Liver (tissue), 9 donors: Measurements from ENCODE around the gene PLEKHM2. TPM values are rescaled to one million over a fixed set of nuclear protein-coding genes. Genes with fewer than 3 reads are reported as not detected.

ENCODE experiments used
- DNase-seq: peaks from one replicate; pipeline ENCODE4 v3.0.0-alpha.2; 2017; ENCODE audit warnings: low spot score
- H3K27ac ChIP-seq, 2 donors: one replicate each; pipeline ENCODE4 v1.7.0; 2013; ENCODE audit warnings: inconsistent platforms in 2 of 2, low read length in 2 of 2, control low read depth in 1 of 2, low read depth in 1 of 2, mild to moderate bottlenecking in 1 of 2
- H3K27me3 ChIP-seq, 4 donors: one replicate each; pipeline versions ENCODE4 v1.6.1 to v1.7.0; 2013; ENCODE audit warnings: low read length in 3 of 4, inconsistent platforms in 1 of 4, mild to moderate bottlenecking in 1 of 4, moderate library complexity in 1 of 4; ENCODE audit not compliant: control insufficient read depth in 4 of 4, insufficient read depth in 4 of 4
- H3K36me3 ChIP-seq, 4 donors: one replicate each; pipeline versions ENCODE4 v1.6.1 to v1.7.0; 2013; ENCODE audit warnings: low read length in 3 of 4, mild to moderate bottlenecking in 3 of 4, low read depth in 1 of 4, moderate library complexity in 1 of 4; ENCODE audit not compliant: control insufficient read depth in 4 of 4, insufficient read depth in 3 of 4
- H3K4me1 ChIP-seq, 4 donors: one replicate each; pipeline versions ENCODE4 v1.6.1 to v1.7.0; 2013; ENCODE audit warnings: low read length in 3 of 4, mild to moderate bottlenecking in 3 of 4, moderate library complexity in 1 of 4; ENCODE audit not compliant: control insufficient read depth in 4 of 4, insufficient read depth in 4 of 4
- H3K4me3 ChIP-seq, 3 donors: one replicate each; pipeline versions ENCODE4 v1.6.1 to v1.7.0; 2013; ENCODE audit warnings: low read length in 3 of 3, control low read depth in 1 of 3, low read depth in 1 of 3, mild to moderate bottlenecking in 1 of 3
- H3K9ac ChIP-seq, 2 donors: one replicate each; pipeline ENCODE4 v1.7.0; 2013; ENCODE audit warnings: low read length in 2 of 2, mild to moderate bottlenecking in 2 of 2, moderate library complexity in 2 of 2, control low read depth in 1 of 2, low read depth in 1 of 2
- H3K9me3 ChIP-seq, 4 donors: one replicate each; pipeline versions ENCODE4 v1.6.1 to v1.7.0; 2013; ENCODE audit warnings: low read length in 3 of 4; ENCODE audit not compliant: control insufficient read depth in 4 of 4
- EGR1 ChIP-seq, 2 donors: IDR thresholded peaks; 2 replicates each; pipeline ENCODE4 v1.6.1; 2016 to 2018; ENCODE audit warnings: antibody characterized with exemption in 2 of 2, low read depth in 2 of 2
- FOXA1 ChIP-seq: IDR thresholded peaks from 2 replicates; pipeline ENCODE4 v1.6.1; 2016; ENCODE audit warnings: antibody characterized with exemption
- GABPA ChIP-seq, 2 donors: IDR thresholded peaks in 1 of 2; conservative IDR thresholded peaks in 1 of 2; 2 replicates each; pipeline ENCODE4 v1.6.1; 2016; ENCODE audit warnings: antibody characterized with exemption in 2 of 2, mild to moderate bottlenecking in 1 of 2, moderate library complexity in 1 of 2
- HNF4G ChIP-seq: IDR thresholded peaks from 2 replicates; pipeline ENCODE4 v1.6.1; 2016; ENCODE audit warnings: antibody characterized with exemption
- JUND ChIP-seq, 2 donors: IDR thresholded peaks; 2 replicates each; pipeline ENCODE4 v1.6.1; 2016; ENCODE audit warnings: antibody characterized with exemption in 2 of 2
- NR2F2 ChIP-seq: IDR thresholded peaks from 2 replicates; pipeline ENCODE4 v1.6.1; 2016; ENCODE audit warnings: antibody characterized with exemption
- RAD21 ChIP-seq, 2 donors: IDR thresholded peaks; 2 replicates each; pipeline ENCODE4 v1.6.1; 2016; ENCODE audit warnings: antibody characterized with exemption in 2 of 2, mild to moderate bottlenecking in 2 of 2
- TAF1 ChIP-seq: conservative IDR thresholded peaks from 2 replicates; pipeline ENCODE4 v1.6.1; 2016; ENCODE audit warnings: antibody characterized with exemption, mild to moderate bottlenecking
- YY1 ChIP-seq: IDR thresholded peaks from 2 replicates; pipeline ENCODE4 v1.6.1; 2016; ENCODE audit warnings: antibody characterized with exemption, mild to moderate bottlenecking
- WGBS: extraction: QIAGEN DNeasy Blood & Tissue Kit; methylation state at CpG from one replicate; pipeline ENCODE4 v1.1.7; 2013; 5-methylcytosine and 5-hydroxymethylcytosine counted together
- polyA plus RNA-seq, 2 donors: library from polyadenylated mRNA; stranded (reverse) in 1 of 2; unstranded in 1 of 2; fragments of 200-250 nt in 1 of 2; fragments of >200 nt in 1 of 2; fragmentation: Nextera tagmentation in 1 of 2; extraction: Ambion mirVana in 1 of 2; gene quantifications; one replicate each; pipeline versions ENCODE4 v1.2.1 to v1.2.3, GENCODE V29; 2013 to 2015
- total RNA-seq, 2 donors: library from RNA; depleted of rRNA; stranded (reverse); fragments of >200 nt; gene quantifications; one replicate each; pipeline ENCODE4 v1.2.3, GENCODE V29; 2014
- TF ChIP-seq, protein P1 (sequence below): fragments of 150-350 bp; IDR thresholded peaks from 2 replicates; pipeline ENCODE4 v1.5.1; 2017; ENCODE audit warnings: improper control_type of control experiment, low read depth, low read length; ENCODE audit not compliant: missing input control
- TF ChIP-seq, protein P2 (sequence below): IDR thresholded peaks from 2 replicates; pipeline ENCODE4 v1.6.1; 2016; ENCODE audit warnings: antibody characterized with exemption, mild to moderate bottlenecking
- TF ChIP-seq, protein P3 (sequence below): IDR thresholded peaks from 2 replicates; pipeline ENCODE4 v1.6.1; 2016; ENCODE audit warnings: antibody characterized with exemption
- TF ChIP-seq, protein P4 (sequence below): IDR thresholded peaks from 2 replicates; pipeline ENCODE4 v1.6.1; 2016; ENCODE audit warnings: antibody characterized with exemption
- donor health status: healthy.
- donor health status: healthy.
- donor health status: healthy.
- donor health status: healthy.
- donor health status: healthy.

PLEKHM2 gene
- total and polyA plus RNA-seq, 4 donors: 4.1 to 22.6 (median 17.0) TPM

DNA sequence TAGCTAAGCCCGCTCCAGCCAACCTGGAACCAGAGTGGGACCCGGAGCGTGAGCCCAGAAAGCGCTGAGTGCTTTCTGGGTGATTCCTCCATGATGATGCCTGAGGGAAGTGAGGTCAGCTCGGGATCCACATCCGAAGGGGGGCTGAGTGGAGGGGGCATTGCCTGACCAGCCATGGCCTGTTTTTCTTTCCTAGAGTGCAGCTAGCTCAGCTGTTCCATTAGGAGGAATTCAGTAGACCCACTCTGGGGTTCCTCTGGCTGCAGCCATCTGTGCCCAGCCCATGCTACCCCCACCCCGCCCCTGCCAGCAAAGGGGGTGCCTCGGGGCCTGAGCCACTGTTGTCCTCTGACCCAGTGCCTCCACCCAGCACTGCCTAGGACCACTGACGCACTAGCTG lies 42.4 kb downstream of the PLEKHM2 start:
- H3K9me3 ChIP-seq: no peaks in the 10 kb centered on the region
- peaks cover 20 to 58% (median 28%) of the 10 kb centered on the region in 4 donors for H3K36me3 ChIP-seq
- WGBS: 93% methylated on average over 9 of the region's 9 CpGs
- no peak overlapping the region for H3K4me3 ChIP-seq
- no peaks in the 10 kb centered on the region for H3K27me3 ChIP-seq
- peak overlapping the region in 1 of 2 donors; percentile 13 for H3K27ac ChIP-seq
- no peak overlapping the region for H3K9ac ChIP-seq
- no peak for TF ChIP-seq NR2F2
- TF ChIP-seq FOXA1: no peak
- TF ChIP-seq EGR1 (IDR thresholded peaks at IDR 0.05; ENCODE audit: low read depth in 2 of 2): no peak
- no peak for TF ChIP-seq GABPA (IDR thresholded peaks at IDR 0.05 in 1 of 2, conservative IDR thresholded peaks at IDR 0.05 in 1 of 2)
- TF ChIP-seq, protein P1, sequence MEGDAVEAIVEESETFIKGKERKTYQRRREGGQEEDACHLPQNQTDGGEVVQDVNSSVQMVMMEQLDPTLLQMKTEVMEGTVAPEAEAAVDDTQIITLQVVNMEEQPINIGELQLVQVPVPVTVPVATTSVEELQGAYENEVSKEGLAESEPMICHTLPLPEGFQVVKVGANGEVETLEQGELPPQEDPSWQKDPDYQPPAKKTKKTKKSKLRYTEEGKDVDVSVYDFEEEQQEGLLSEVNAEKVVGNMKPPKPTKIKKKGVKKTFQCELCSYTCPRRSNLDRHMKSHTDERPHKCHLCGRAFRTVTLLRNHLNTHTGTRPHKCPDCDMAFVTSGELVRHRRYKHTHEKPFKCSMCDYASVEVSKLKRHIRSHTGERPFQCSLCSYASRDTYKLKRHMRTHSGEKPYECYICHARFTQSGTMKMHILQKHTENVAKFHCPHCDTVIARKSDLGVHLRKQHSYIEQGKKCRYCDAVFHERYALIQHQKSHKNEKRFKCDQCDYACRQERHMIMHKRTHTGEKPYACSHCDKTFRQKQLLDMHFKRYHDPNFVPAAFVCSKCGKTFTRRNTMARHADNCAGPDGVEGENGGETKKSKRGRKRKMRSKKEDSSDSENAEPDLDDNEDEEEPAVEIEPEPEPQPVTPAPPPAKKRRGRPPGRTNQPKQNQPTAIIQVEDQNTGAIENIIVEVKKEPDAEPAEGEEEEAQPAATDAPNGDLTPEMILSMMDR: no peak
- no peak for TF ChIP-seq HNF4G
- TF ChIP-seq, protein P2, sequence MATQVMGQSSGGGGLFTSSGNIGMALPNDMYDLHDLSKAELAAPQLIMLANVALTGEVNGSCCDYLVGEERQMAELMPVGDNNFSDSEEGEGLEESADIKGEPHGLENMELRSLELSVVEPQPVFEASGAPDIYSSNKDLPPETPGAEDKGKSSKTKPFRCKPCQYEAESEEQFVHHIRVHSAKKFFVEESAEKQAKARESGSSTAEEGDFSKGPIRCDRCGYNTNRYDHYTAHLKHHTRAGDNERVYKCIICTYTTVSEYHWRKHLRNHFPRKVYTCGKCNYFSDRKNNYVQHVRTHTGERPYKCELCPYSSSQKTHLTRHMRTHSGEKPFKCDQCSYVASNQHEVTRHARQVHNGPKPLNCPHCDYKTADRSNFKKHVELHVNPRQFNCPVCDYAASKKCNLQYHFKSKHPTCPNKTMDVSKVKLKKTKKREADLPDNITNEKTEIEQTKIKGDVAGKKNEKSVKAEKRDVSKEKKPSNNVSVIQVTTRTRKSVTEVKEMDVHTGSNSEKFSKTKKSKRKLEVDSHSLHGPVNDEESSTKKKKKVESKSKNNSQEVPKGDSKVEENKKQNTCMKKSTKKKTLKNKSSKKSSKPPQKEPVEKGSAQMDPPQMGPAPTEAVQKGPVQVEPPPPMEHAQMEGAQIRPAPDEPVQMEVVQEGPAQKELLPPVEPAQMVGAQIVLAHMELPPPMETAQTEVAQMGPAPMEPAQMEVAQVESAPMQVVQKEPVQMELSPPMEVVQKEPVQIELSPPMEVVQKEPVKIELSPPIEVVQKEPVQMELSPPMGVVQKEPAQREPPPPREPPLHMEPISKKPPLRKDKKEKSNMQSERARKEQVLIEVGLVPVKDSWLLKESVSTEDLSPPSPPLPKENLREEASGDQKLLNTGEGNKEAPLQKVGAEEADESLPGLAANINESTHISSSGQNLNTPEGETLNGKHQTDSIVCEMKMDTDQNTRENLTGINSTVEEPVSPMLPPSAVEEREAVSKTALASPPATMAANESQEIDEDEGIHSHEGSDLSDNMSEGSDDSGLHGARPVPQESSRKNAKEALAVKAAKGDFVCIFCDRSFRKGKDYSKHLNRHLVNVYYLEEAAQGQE: no peak
- TF ChIP-seq, protein P3, sequence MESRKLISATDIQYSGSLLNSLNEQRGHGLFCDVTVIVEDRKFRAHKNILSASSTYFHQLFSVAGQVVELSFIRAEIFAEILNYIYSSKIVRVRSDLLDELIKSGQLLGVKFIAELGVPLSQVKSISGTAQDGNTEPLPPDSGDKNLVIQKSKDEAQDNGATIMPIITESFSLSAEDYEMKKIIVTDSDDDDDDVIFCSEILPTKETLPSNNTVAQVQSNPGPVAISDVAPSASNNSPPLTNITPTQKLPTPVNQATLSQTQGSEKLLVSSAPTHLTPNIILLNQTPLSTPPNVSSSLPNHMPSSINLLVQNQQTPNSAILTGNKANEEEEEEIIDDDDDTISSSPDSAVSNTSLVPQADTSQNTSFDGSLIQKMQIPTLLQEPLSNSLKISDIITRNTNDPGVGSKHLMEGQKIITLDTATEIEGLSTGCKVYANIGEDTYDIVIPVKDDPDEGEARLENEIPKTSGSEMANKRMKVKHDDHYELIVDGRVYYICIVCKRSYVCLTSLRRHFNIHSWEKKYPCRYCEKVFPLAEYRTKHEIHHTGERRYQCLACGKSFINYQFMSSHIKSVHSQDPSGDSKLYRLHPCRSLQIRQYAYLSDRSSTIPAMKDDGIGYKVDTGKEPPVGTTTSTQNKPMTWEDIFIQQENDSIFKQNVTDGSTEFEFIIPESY: no peak
- no peak for TF ChIP-seq RAD21 (IDR thresholded peaks at IDR 0.05)
- TF ChIP-seq, protein P4, sequence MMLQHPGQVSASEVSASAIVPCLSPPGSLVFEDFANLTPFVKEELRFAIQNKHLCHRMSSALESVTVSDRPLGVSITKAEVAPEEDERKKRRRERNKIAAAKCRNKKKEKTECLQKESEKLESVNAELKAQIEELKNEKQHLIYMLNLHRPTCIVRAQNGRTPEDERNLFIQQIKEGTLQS: no peak
- no peak for TF ChIP-seq JUND (IDR thresholded peaks at IDR 0.05)
- peaks cover 0 to 5% (median 0%) of the 10 kb centered on the region in 4 donors for H3K4me1 ChIP-seq
- DNase-seq: no peak

DNA sequence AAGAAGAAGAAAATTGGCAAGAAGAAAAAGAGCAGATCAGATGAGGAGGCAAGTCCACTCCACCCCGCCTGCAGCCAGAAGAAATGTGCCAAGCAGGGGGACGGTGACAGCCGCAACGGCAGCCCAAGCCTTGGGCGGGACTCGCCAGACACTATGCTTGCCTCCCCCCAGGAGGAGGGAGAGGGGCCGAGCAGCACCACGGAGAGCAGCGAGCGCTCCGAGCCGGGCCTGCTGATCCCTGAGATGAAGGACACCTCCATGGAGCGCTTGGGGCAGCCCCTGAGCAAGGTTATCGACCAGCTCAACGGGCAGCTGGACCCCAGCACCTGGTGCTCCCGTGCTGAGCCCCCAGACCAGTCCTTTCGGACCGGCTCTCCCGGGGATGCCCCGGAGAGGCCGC lies 42.9 kb downstream of the PLEKHM2 start:
- Histone ChIP-seq H3K9me3 (no peaks in the 10 kb centered on the region), H3K36me3 (peaks cover 20 to 63% (median 29%) of the 10 kb centered on the region in 4 donors), H3K4me1 (peaks cover 0 to 5% (median 0%) of the 10 kb centered on the region in 4 donors), H3K4me3 (no peak overlapping the region), H3K9ac (no peak overlapping the region), H3K27ac (no peak overlapping the region), H3K27me3 (no peaks in the 10 kb centered on the region)
- 91% methylated on average over 21 of the region's 21 CpGs for WGBS
- no peak for DNase-seq
- TF ChIP-seq, protein P2: no peak
- TF ChIP-seq TAF1: no peak
- TF ChIP-seq YY1: no peak
- no peak for TF ChIP-seq NR2F2
